Skeletal muscle satellite cell (primary cell): ENCODE results near the gene AUH.

Source experiments
- H3K27me3 ChIP-seq: 2 replicates; pipeline ENCODE4 v1.7.0; 2013; ENCODE audit warnings: low read length; ENCODE audit not compliant: control insufficient read depth, insufficient read depth
- H3K36me3 ChIP-seq: 2 replicates; pipeline ENCODE4 v1.7.0; 2013; ENCODE audit warnings: mild to moderate bottlenecking, control low read depth, low read length; ENCODE audit not compliant: insufficient read depth
- H3K4me1 ChIP-seq: 2 replicates; pipeline ENCODE4 v1.7.0; 2013; ENCODE audit warnings: low read length; ENCODE audit not compliant: control insufficient read depth, insufficient read depth
- H3K4me2 ChIP-seq: 2 replicates; pipeline ENCODE4 v1.7.0; 2013; ENCODE audit warnings: mild to moderate bottlenecking, low read length
- H3K4me3 ChIP-seq: 2 replicates; pipeline ENCODE4 v1.7.0; 2013; ENCODE audit warnings: low read length
- H3K9ac ChIP-seq: 2 replicates; pipeline ENCODE4 v1.7.0; 2013; ENCODE audit warnings: mild to moderate bottlenecking, low read depth, low read length, moderate library complexity
- H3K9me3 ChIP-seq: replicated peaks from 2 replicates; pipeline ENCODE4 v1.7.0; 2013; ENCODE audit warnings: mild to moderate bottlenecking, control low read depth, low read length

Gene AUH

DNA sequence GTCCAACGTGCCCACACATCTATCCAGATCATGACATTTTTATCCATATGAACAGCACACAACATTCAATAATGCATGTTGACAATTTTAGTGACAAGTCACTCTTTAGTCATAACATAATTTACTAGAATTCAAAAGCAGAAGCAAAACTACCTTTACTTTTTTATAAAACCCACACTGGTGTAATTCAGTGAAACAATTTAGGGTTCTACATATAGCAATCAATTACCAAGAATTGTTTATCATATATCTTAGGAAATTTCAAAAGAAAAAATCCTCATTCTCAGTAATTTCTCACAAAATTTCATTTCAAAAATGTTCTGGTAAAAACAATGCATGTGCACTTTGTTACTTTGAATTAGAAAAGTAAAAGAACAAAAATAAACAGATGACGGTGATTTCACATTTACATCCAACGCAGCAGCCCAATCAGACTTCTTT lies 12.6 kb downstream of the AUH start:
- no peaks in the 10 kb centered on the region for H3K36me3 ChIP-seq
- H3K4me3 ChIP-seq = no peak overlapping the region
- H3K27me3 ChIP-seq = no peaks in the 10 kb centered on the region
- H3K9me3 ChIP-seq = no peaks in the 10 kb centered on the region
- H3K4me2 ChIP-seq = no peak overlapping the region
- H3K9ac ChIP-seq = no peak overlapping the region
- H3K4me1 ChIP-seq = no peaks in the 10 kb centered on the region

DNA sequence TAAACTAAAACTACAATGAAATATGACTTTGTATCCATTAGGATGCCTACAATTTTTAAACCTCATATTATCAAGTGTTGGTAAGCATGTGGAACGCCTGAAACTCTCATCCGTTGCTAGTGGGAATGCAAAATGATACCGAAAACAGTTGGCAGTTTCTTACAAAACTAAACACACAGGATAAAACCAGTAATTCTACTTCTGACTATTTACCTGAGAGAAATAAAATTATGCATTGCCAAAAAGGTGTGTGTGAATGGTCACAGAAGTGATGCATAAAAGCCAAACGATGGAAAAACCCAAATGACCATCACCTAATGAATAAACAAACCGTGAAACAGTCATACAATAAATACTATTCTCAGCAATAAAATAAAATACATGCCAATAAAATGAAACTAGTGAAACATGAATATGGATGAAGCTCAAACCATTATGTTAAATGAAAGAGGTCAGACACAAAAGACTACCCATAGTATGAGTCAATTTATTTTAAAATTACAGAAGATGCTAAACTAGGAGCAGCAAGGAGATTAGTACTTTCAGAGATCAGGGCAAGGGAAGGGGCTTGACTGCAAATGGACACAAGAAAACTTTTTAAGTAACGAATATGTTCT lies 13.4 kb downstream of the AUH start:
- Histone ChIP-seq H3K4me3 (no peak overlapping the region), H3K36me3 (no peaks in the 10 kb centered on the region), H3K9me3 (no peaks in the 10 kb centered on the region), H3K27me3 (no peaks in the 10 kb centered on the region), H3K9ac (no peak overlapping the region), H3K4me2 (no peak overlapping the region), H3K4me1 (no peaks in the 10 kb centered on the region)

DNA sequence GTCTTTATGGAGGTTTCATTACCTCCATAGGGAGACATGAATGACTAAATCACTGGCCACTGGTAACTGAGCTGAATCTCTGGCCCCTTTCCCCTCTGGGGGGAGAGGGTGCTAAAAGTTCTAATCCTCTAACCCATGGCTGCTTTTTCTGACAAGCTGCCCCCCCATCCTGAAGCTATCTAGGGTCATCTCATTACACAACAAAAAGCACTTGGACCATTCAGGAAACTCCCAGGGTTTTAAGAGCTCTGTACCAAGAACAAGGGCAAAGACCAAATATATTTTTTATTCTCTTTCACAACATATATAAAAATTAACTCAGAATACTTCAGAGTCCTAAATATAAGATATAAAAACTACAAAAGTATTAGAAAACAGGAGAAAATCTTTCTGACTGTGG lies 14.3 kb downstream of the AUH start:
- no peaks in the 10 kb centered on the region for H3K9me3 ChIP-seq
- no peak overlapping the region for H3K4me2 ChIP-seq
- no peaks in the 10 kb centered on the region for H3K27me3 ChIP-seq
- no peaks in the 10 kb centered on the region for H3K4me1 ChIP-seq
- no peaks in the 10 kb centered on the region for H3K36me3 ChIP-seq
- no peak overlapping the region for H3K4me3 ChIP-seq
- H3K9ac ChIP-seq = no peak overlapping the region

DNA sequence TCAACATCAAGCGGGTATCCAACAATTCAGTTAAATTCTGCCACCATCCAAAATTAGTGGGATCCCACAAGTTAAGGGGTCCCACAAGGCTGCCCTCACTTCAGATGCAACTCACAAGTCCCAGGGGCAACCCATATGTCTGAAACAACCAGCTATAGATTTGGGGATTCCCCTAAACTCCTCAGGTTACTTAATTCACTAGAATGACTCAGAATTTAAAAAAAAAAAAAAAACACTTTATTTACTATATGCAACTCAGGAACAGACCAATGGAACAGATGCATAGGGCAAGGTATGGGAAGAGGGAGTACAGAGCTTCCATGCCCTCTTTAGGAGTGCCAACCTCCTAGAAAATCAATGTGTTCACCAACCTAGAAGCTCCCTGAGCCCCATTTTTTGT lies 15.1 kb downstream of the AUH start:
- Histone ChIP-seq H3K9me3 (no peaks in the 10 kb centered on the region), H3K9ac (no peak overlapping the region), H3K4me3 (no peak overlapping the region), H3K4me1 (no peaks in the 10 kb centered on the region), H3K4me2 (no peak overlapping the region), H3K27me3 (no peaks in the 10 kb centered on the region), H3K36me3 (peaks cover 7% of the 10 kb centered on the region)

DNA sequence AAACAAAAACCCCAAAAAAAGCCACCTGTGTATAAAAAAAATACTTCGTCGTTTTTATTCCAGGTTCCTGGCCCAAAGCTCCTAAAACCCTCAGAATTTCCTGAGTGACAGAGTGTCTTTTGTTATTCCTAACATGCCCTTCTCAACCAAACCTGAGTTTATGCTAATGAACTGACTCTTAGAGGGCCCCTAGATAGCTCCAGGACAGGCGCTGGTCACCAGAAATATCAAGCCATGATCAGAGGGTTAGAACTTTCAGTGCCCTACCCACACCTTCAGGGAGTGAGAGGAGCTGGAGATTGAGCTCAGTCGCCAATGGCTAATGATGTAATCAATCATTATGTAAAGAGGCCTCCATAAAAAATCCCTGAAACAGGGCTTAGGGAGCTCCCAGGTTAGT lies 15.7 kb downstream of the AUH start:
- H3K27me3 ChIP-seq = no peaks in the 10 kb centered on the region
- no peak overlapping the region for H3K4me3 ChIP-seq
- H3K4me1 ChIP-seq = no peaks in the 10 kb centered on the region
- H3K9me3 ChIP-seq = no peaks in the 10 kb centered on the region
- peaks cover 7% of the 10 kb centered on the region for H3K36me3 ChIP-seq
- no peak overlapping the region for H3K9ac ChIP-seq
- no peak overlapping the region for H3K4me2 ChIP-seq

DNA sequence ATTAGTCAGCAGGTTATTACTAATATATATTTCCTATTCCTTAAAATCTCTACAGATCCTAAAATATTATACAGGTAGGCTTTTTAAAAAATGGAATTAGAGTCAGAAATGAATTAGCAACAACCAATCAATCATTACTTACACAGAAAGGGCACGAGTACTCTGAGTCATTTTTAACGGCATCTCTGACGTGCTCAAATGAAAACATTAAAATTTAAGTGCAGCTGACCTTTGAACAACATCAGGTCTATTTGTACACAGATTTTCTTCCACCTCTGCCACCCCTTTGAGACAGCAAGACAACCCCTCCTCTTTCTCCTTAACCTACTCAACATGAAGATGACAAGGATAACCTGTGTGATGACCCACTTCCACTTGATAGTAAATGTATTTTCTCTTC lies 19.1 kb downstream of the AUH start:
- Histone ChIP-seq H3K9ac (no peak overlapping the region), H3K4me2 (no peak overlapping the region), H3K36me3 (peaks cover 10% of the 10 kb centered on the region), H3K27me3 (no peaks in the 10 kb centered on the region), H3K4me3 (no peak overlapping the region), H3K9me3 (no peaks in the 10 kb centered on the region), H3K4me1 (no peaks in the 10 kb centered on the region)

DNA sequence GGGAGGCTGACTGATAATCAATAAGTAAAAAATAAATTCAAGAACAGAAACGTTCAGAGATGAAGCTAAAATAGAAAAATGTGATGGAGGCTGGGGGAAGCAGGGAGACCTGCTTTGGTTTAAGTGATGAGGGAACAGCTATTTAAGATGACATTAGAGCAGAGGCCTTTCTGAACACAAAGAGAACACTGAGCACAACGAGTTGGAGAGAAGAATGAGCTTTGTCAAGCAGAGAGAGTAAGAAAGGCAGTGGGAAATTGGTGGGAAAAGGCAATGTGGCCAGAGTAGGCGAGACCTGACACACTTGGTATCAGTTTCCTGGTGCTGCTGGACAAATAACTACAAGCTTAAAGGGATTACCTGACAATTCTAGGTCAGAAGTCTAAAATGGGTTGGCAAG lies 20.0 kb downstream of the AUH start:
- no peaks in the 10 kb centered on the region for H3K9me3 ChIP-seq

DNA sequence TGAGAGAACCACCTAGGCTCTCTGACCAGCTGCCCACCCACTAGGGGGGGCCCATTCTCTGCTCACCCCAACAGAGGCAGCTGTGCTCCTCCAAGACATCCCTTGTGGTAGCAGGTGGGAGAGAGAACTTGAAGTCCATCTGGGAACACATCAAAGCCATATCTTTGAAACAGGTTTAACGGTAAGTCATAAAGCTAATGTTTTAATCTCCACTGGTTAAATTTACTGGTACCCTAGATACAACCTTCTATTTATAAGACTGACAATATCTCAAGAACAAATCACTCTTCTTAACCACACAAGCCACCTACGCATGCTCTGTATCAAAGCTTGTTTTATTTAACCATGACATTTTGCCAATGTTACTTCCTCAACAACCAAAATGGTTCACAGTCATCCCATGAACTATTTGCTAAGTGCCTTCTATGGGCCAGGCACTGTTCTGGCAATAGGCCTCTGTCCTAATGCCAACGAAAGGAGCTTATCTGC lies 20.4 kb downstream of the AUH start:
- no peak overlapping the region for H3K4me3 ChIP-seq
- no peaks in the 10 kb centered on the region for H3K4me1 ChIP-seq
- no peak overlapping the region for H3K4me2 ChIP-seq
- H3K9me3 ChIP-seq = no peaks in the 10 kb centered on the region
- peaks cover 10% of the 10 kb centered on the region for H3K36me3 ChIP-seq
- H3K27me3 ChIP-seq = no peaks in the 10 kb centered on the region
- H3K9ac ChIP-seq = no peak overlapping the region

More for the DNA sequence above, 20.0 kb downstream of the AUH start:
- Histone ChIP-seq H3K4me1 (no peaks in the 10 kb centered on the region), H3K27me3 (no peaks in the 10 kb centered on the region), H3K4me3 (no peak overlapping the region), H3K4me2 (no peak overlapping the region), H3K36me3 (peaks cover 10% of the 10 kb centered on the region), H3K9ac (no peak overlapping the region)

DNA sequence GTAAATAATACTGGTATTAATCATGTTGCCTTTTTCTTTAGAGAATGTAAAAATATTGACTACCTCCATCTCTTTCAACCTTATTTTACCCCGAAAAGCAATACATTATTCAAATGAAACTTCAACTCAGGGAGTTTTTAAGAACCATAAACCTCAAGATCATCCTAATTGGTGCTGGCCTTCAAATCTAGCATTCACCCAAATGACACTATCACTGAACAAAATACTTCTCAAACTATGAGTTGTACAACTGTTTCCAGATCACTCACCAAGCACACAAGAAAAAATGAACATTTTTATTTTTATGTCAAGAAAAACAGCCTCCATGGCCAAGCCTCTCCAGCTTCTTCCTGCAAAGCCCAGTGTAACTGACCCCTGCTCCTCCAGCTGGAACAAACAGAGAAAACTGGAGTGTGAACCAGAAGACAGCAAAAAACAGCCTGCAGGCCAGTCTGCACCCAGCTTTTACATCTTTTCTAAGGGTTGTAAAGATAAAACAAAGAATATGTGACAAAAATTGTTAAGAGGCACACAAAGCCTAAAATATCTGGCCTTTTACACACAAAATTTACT lies 21.2 kb downstream of the AUH start:
- Histone ChIP-seq H3K9ac (no peak overlapping the region), H3K9me3 (no peaks in the 10 kb centered on the region), H3K4me1 (no peaks in the 10 kb centered on the region), H3K27me3 (no peaks in the 10 kb centered on the region), H3K4me2 (no peak overlapping the region), H3K36me3 (peaks cover 10% of the 10 kb centered on the region), H3K4me3 (no peak overlapping the region)

DNA sequence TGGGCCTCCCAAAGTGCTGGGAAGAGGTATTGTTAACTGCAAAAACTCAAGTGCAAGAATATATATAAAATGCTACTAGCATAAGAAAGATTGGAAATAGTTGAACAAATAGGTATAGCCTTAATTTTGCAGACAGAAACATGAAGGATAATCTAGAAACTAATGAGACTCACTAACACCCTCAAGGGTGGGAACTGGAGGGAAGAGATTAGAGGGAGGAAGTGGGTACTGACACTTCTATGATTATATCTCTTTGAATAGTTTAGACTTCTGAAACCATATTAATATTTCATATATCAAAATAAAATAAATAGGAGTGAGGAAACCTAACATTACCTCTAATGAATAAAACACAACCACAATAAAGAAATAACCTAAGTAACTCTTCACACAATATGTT lies 23.0 kb downstream of the AUH start:
- no peak overlapping the region for H3K4me2 ChIP-seq
- H3K9ac ChIP-seq = no peak overlapping the region
- peaks cover 10% of the 10 kb centered on the region for H3K36me3 ChIP-seq
- H3K4me1 ChIP-seq = no peaks in the 10 kb centered on the region
- no peaks in the 10 kb centered on the region for H3K9me3 ChIP-seq
- no peak overlapping the region for H3K4me3 ChIP-seq
- H3K27me3 ChIP-seq = no peaks in the 10 kb centered on the region

DNA sequence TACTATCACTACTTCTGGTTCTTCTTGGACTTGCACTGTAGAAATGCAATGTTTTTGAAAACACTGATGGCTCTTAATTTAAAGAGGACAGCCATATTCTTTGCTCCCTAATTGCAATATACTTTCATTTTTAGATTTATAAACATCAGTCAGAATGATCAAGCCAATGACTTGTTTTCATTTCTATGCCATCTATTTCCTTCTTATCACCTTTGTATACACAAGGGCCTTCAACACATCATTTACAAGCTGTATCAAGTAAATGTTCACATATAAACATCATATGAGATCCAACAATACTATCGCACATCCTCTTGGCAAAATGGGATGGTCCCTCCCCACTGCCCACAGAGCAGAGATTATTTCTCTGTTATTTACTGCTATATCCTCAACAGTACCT lies 24.9 kb downstream of the AUH start:
- Histone ChIP-seq H3K9ac (no peak overlapping the region), H3K4me3 (no peak overlapping the region), H3K4me2 (no peak overlapping the region), H3K4me1 (no peaks in the 10 kb centered on the region), H3K9me3 (no peaks in the 10 kb centered on the region), H3K27me3 (no peaks in the 10 kb centered on the region), H3K36me3 (peaks cover 5% of the 10 kb centered on the region)

DNA sequence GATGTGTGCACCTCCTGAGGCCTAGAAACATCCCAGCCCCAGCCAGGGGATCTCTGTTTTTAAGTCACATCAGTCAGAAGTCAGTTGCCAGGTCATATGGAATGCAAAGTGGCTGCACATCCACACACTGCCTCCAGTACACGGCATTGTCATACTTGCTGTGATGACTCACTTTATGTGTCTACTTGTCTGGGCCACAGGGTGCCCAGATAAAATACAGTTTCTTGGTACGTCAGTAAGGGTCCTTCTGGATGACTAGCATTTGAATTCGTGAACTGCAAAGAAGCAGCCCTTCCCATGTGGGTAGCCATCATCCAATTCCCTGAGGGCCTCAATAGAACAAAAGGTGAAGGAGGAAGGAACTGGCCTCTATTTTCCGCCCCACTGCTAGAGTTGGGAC lies 27.7 kb downstream of the AUH start:
- Histone ChIP-seq H3K4me1 (no peaks in the 10 kb centered on the region), H3K4me3 (no peak overlapping the region), H3K9me3 (no peaks in the 10 kb centered on the region), H3K4me2 (no peak overlapping the region), H3K9ac (no peak overlapping the region), H3K27me3 (no peaks in the 10 kb centered on the region), H3K36me3 (no peaks in the 10 kb centered on the region)
